T-cell (primary cell): ENCODE data around the gene PIGS. TPM values are rescaled to one million over a fixed set of nuclear protein-coding genes. Genes with fewer than 3 reads are reported as not detected.
A peak's percentile ranks its signal among the peaks of the same experiment; 100 is the strongest.

ENCODE experiments used
- ATAC-seq, 4 experiments: fragments of 200-7000 bp in 3 of 4; fragments of 150-1000 bp in 1 of 4; cut with Tn5 transposase; replicated peaks in 1 of 4; 1 replicate in 3 of 4; 2 replicates in 1 of 4; pipeline ENCODE4 v1.10.0; 2021; ENCODE audit warnings: moderate library complexity in 3 of 4, mild to moderate bottlenecking in 2 of 4, moderate number of reproducible peaks in 1 of 4
- CTCF ChIA-PET, 2 donors: fragments of 300-600 bp; sonication (Branson Sonifier 250); formaldehyde crosslinking; loops; one replicate each; lab custom pipeline; 2022; ENCODE audit warnings: antibody characterized with exemption in 2 of 2; lab: Charles Lee
- POLR2A ChIA-PET, 2 donors: fragments of 300-600 bp; sonication (Branson Sonifier 250); formaldehyde crosslinking; loops; one replicate each; lab custom pipeline; 2022; ENCODE audit warnings: antibody characterized with exemption in 2 of 2; lab: Charles Lee
- DNase-seq, 35 experiments: peaks; one replicate each; pipeline versions ENCODE4 v3.0.0 to v3.0.0-alpha.2; 2013 to 2023
- H3K27ac ChIP-seq: one replicate; pipeline ENCODE4 v1.5.1; 2013; ENCODE audit warnings: low read length
- H3K27me3 ChIP-seq, 2 experiments: replicated peaks in 1 of 2; 1 replicate in 1 of 2; 2 replicates in 1 of 2; pipeline versions ENCODE4 v1.6.1 to v1.7.0; 2013; ENCODE audit warnings: low read length in 1 of 2, mixed read lengths in 1 of 2; ENCODE audit not compliant: control insufficient read depth in 2 of 2, insufficient read depth in 2 of 2; ENCODE audit errors: extremely low read depth in 1 of 2
- H3K36me3 ChIP-seq, 2 donors: 1 replicate in 1 of 2; 2 replicates in 1 of 2; pipeline versions ENCODE4 v1.6.1 to v1.7.0; 2013; ENCODE audit warnings: low read length in 1 of 2; ENCODE audit not compliant: control insufficient read depth in 2 of 2, insufficient read depth in 1 of 2; ENCODE audit errors: extremely low read depth in 1 of 2
- H3K4me1 ChIP-seq, 2 experiments: 1 replicate in 1 of 2; 2 replicates in 1 of 2; pipeline versions ENCODE4 v1.6.1 to v1.7.0; 2013; ENCODE audit warnings: low read length in 2 of 2, mixed read lengths in 1 of 2; ENCODE audit not compliant: insufficient read depth in 2 of 2, control insufficient read depth in 1 of 2; ENCODE audit errors: extremely low read depth in 1 of 2
- H3K4me3 ChIP-seq, 2 donors: 1 replicate in 1 of 2; 2 replicates in 1 of 2; pipeline versions ENCODE4 v1.5.1 to v1.7.0; 2013; ENCODE audit warnings: mild to moderate bottlenecking in 2 of 2, low read length in 1 of 2, moderate library complexity in 1 of 2; ENCODE audit not compliant: control insufficient read depth in 1 of 2; ENCODE audit errors: extremely low read depth in 1 of 2
- H3K9me3 ChIP-seq: 2 replicates; pipeline ENCODE4 v1.7.0; 2013
- H3K27ac Mint-ChIP-seq, 2 donors: one replicate each; pipeline ENCODE4 v1.8.0; 2020 to 2021; ENCODE audit warnings: mild to moderate bottlenecking in 2 of 2, mixed read lengths in 2 of 2
- H3K27me3 Mint-ChIP-seq, 2 donors: one replicate each; pipeline ENCODE4 v1.8.0; 2021 to 2022; ENCODE audit warnings: mixed read lengths in 2 of 2
- H3K36me3 Mint-ChIP-seq: one replicate; pipeline ENCODE4 v1.8.0; 2021; ENCODE audit warnings: mixed read lengths
- H3K4me1 Mint-ChIP-seq, 3 donors: one replicate each; pipeline ENCODE4 v1.8.0; 2020 to 2022; ENCODE audit warnings: mixed read lengths in 3 of 3, mild to moderate bottlenecking in 1 of 3
- H3K4me3 Mint-ChIP-seq, 3 donors: one replicate each; pipeline ENCODE4 v1.8.0; 2020 to 2022; ENCODE audit warnings: mild to moderate bottlenecking in 3 of 3, mixed read lengths in 3 of 3, moderate library complexity in 3 of 3
- H3K9me3 Mint-ChIP-seq, 3 donors: one replicate each; pipeline ENCODE4 v1.8.0; 2020 to 2022; ENCODE audit warnings: mixed read lengths in 3 of 3
- WGBS: methylation state at CpG from one replicate; pipeline ENCODE4 v1.1.5; 2013; ENCODE audit warnings: missing lambda C conversion rate; ENCODE audit not compliant: insufficient coverage; 5-methylcytosine and 5-hydroxymethylcytosine counted together
- total RNA-seq, 35 experiments: library from RNA in 6 of 35; stranded (reverse) in 6 of 35; fragments of 120-200 nt in 1 of 35; gene quantifications; one replicate each; pipeline versions ENCODE4 v1.2.1 to v1.2.4 and lab custom pipeline; 2013 to 2026

Gene PIGS
- total RNA-seq, 5 donors from 2014 or later (not counting 1 experiment from before 2014, with no cell fraction given): 54.9 to 63.0 (median 60.9) TPM

DNA sequence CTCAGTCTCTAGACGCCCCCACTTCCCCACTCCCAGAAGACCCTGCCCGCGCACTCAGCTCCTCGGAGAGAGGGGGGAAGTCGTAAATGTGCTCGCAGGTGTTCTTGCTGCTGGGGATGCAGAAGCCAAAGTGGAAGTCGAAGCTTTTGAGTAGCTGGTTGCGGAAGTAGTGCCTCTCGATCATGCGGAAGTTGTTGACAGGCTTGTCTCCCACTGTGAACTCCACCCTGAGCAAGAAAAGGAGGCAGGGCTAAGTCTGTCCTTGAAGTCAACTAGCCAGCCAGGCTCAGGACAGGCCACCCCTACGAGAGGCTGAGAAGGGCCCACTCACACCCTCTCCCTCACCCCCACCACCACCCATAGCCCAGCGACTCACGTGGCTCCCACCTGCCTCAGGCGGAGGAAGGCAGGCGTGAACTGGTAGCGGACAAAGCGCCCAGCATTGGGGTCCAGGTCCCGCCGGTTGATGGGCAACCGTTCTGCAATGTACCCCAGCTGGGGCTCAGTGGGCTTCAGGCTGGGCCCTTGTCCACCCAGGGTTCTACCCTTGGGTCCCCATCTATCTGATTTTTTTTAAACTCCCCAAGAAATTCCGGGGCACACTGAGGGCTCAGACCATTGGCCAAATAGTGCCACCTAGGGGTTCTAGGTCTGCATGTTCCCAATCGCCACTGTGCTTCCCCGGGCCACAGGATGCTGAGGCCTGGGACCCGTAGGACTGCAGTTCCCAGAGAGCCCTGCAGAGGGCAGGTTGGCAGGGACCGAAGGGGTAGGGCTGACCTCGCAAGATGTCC is 23.5 kb downstream of the PIGS start:
- POLR2A ChIA-PET: no interaction called here
- peak in 31 of 35 experiments; percentile 16 to 71 (median 37) for DNase-seq
- ATAC-seq: peak in 2 of 4 experiments; percentile 14 to 25

DNA sequence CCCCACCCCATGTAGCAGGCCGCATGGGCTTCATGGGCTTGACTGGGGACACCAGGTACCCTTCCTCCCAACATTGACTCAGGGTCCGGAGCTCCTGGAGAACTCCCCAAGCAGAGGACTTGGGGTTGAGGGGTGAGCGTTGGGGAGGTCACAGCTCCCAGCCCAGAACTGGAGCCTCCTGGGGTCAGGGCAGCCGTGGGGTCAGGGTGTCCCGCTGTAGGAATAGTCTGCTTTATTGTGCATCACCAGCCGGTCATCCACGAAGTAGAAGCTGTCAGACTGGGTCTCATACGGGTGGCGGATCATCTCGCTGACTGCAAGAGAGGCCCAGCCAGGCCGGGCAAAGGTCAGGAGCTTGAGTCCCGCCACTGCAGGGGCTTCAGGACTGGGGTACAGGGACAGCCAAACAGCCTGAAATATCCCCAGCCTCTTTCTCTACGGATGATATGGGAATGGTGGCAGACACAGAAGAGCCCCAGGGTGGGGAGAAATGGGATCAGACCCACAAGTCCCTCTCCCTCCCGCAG is 24.2 kb downstream of the PIGS start:
- Mint-ChIP-seq H3K36me3 (peaks cover 7% of the 10 kb centered on the region), H3K4me1 (peaks cover 43 to 49% (median 48%) of the 10 kb centered on the region in 3 donors), H3K27ac (peak overlapping the region; percentile 79 to 90), H3K27me3 (no peaks in the 10 kb centered on the region), H3K9me3 (no peaks in the 10 kb centered on the region), H3K4me3 (peak overlapping the region in 1 of 3 donors; percentile 97)
- DNase-seq: no peak
- H3K27me3 ChIP-seq: no peaks in the 10 kb centered on the region
- H3K9me3 ChIP-seq: no peaks in the 10 kb centered on the region
- WGBS: 100% methylated on average over 9 of the region's 14 CpGs
- H3K4me1 ChIP-seq: peaks cover 34 to 52% of the 10 kb centered on the region in 2 experiments
- peak overlapping the region in 1 of 2 donors; percentile 25 for H3K4me3 ChIP-seq
- CTCF ChIA-PET: no interaction called here
- no peak for ATAC-seq
- peak overlapping the region; percentile 16 for H3K27ac ChIP-seq
- peaks cover 0 to 12% of the 10 kb centered on the region in 2 donors for H3K36me3 ChIP-seq
- POLR2A ChIA-PET: no interaction called here

More for the DNA sequence above, 23.5 kb downstream of the PIGS start:
- peaks cover 34 to 55% of the 10 kb centered on the region in 2 experiments for H3K4me1 ChIP-seq
- H3K27me3 Mint-ChIP-seq: no peaks in the 10 kb centered on the region
- WGBS: 73% methylated on average over 19 of the region's 26 CpGs
- peaks cover 0 to 12% of the 10 kb centered on the region in 2 donors for H3K36me3 ChIP-seq
- no peaks in the 10 kb centered on the region for H3K9me3 Mint-ChIP-seq
- CTCF ChIA-PET: no interaction called here
- H3K36me3 Mint-ChIP-seq: peaks cover 7% of the 10 kb centered on the region
- peak overlapping the region; percentile 90 to 93 for H3K27ac Mint-ChIP-seq
- no peaks in the 10 kb centered on the region for H3K27me3 ChIP-seq
- peaks cover 46 to 51% (median 51%) of the 10 kb centered on the region in 3 donors for H3K4me1 Mint-ChIP-seq
- peak overlapping the region; percentile 28 to 97 (median 46) for H3K4me3 Mint-ChIP-seq
- H3K4me3 ChIP-seq: no peak overlapping the region
- peak overlapping the region; percentile 94 for H3K27ac ChIP-seq
- H3K9me3 ChIP-seq: no peaks in the 10 kb centered on the region

DNA sequence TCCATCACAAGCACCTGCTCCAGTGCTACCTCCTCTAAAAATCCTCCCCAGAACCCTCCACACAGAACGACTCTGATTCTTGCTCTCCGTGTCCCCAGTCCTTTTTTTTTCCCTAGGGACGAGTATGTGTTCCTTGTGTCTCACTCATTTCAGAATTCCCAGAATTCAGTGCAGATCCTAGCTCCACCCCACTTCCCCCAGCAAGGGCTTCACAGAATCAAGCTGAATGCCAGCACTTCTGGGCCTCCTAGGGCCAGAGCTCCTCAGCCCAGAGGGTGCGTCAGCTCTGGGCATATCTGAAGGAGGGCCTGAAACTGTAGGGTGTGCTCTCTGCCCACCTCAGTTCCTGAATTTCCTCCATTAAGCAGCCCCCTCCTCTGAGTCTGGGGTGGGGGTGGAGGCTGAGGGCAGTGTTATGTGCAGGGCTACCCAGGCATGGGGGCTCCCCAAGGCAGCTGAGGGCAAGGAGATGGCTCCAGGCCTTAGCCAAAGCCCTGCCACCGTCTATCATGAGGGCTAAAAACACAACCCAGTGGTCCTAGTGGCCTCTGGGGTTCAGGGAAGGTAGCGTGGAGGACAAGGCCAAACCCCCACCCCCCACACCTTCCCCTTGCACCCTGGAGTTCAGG is 25.4 kb downstream of the PIGS start:
- Mint-ChIP-seq H3K36me3 (peaks cover 7% of the 10 kb centered on the region), H3K9me3 (no peaks in the 10 kb centered on the region), H3K27ac (no peak overlapping the region), H3K27me3 (no peaks in the 10 kb centered on the region), H3K4me3 (no peak overlapping the region), H3K4me1 (peaks cover 33 to 38% (median 36%) of the 10 kb centered on the region in 3 donors)
- ATAC-seq (no peak), DNase-seq (no peak)
- H3K4me3 ChIP-seq: no peak overlapping the region
- no peaks in the 10 kb centered on the region for H3K9me3 ChIP-seq
- peaks cover 0 to 12% of the 10 kb centered on the region in 2 donors for H3K36me3 ChIP-seq
- H3K27me3 ChIP-seq: no peaks in the 10 kb centered on the region
- H3K27ac ChIP-seq: no peak overlapping the region
- ChIA-PET POLR2A (no interaction called here), CTCF (interaction anchor here in 1 of 2 donors (0.8 kb wide), 1 partner anchor 31 kb away, joined by 3 read pairs; the partner anchor contains the start of gene ALDOC)
- 89% methylated on average over 4 of the region's 6 CpGs for WGBS
- peaks cover 29 to 41% of the 10 kb centered on the region in 2 experiments for H3K4me1 ChIP-seq

DNA sequence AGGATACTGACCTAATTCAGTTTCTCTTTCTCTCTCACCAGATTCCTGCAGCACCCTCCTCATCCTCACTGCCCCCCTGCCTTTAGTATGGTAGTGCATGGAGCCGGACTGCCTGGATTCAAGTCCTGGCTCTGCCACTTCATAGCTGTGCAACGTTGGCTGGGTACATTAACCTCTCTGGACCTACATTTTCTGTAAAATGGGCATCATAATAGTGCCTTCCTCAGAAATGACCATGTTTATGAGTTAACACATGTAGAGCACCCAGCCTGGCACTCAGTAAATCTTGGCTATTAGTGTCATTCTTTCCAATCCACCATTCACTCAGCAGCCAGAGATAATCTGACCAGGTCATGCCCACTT is 26.2 kb downstream of the PIGS start:
- no peak for DNase-seq
- POLR2A ChIA-PET: no interaction called here
- Histone ChIP-seq H3K4me1 (peaks cover 21 to 33% of the 10 kb centered on the region in 2 experiments), H3K36me3 (peaks cover 0 to 12% of the 10 kb centered on the region in 2 donors), H3K27me3 (no peaks in the 10 kb centered on the region), H3K27ac (no peak overlapping the region), H3K4me3 (no peak overlapping the region), H3K9me3 (no peaks in the 10 kb centered on the region)
- no peak overlapping the region for H3K27ac Mint-ChIP-seq
- 75% methylated on average over 2 of the region's 2 CpGs for WGBS
- H3K9me3 Mint-ChIP-seq: no peaks in the 10 kb centered on the region
- H3K4me1 Mint-ChIP-seq: peaks cover 25 to 30% (median 28%) of the 10 kb centered on the region in 3 donors
- H3K4me3 Mint-ChIP-seq: no peak overlapping the region
- CTCF ChIA-PET: interaction anchor here in 1 of 2 donors (0.8 kb wide), 1 partner anchor 32 kb away, joined by 3 read pairs; the partner anchor contains the start of gene ALDOC
- H3K36me3 Mint-ChIP-seq: peaks cover 7% of the 10 kb centered on the region
- no peaks in the 10 kb centered on the region for H3K27me3 Mint-ChIP-seq
- ATAC-seq: no peak

DNA sequence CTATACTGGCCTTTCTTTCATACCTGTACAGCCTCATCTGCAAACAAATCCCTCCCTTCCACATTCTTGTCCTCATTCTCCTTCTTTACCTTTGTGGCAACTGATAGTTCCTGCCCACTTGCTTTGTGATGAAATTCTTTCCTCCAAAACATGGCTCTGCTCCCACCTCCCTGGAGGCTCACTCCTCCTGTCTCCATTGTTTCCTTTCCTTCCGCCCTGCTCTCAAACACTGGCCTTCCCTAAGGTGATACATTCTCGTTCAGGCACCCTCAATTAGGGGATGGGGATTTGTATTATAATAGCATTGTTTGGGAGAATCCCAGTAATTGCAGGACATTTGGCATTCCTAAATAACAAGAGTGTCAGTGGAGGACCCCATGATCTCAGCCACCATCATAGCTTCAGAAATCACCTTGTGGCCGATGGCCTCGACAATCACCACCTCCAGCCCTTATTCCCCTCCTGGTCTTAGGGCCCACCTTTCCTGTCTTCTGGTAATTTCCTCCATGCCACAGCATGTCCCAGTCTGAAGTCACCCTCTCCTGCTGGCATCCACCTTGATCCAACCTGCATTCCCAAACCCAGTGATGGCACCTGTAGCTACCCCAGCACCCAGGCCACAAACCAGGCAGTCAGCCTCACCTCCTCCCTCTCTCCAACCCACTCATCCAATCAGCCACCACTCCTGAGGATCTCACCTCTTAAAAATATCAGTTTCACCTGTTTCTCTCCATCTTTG is 26.8 kb downstream of the PIGS start:
- Histone ChIP-seq H3K4me3 (no peak overlapping the region), H3K9me3 (no peaks in the 10 kb centered on the region), H3K36me3 (peaks cover 0 to 12% of the 10 kb centered on the region in 2 donors), H3K27me3 (no peaks in the 10 kb centered on the region), H3K4me1 (peaks cover 17 to 27% of the 10 kb centered on the region in 2 experiments), H3K27ac (no peak overlapping the region)
- Mint-ChIP-seq H3K4me3 (no peak overlapping the region), H3K27me3 (no peaks in the 10 kb centered on the region), H3K9me3 (no peaks in the 10 kb centered on the region), H3K36me3 (peaks cover 7% of the 10 kb centered on the region), H3K4me1 (peaks cover 19 to 25% (median 23%) of the 10 kb centered on the region in 3 donors), H3K27ac (no peak overlapping the region)
- ATAC-seq (no peak), DNase-seq (no peak)
- CTCF ChIA-PET: interaction anchor here in 1 of 2 donors (0.7 kb wide), 1 partner anchor 69 kb away, joined by 4 read pairs; no protein-coding TSS in a partner anchor
- 100% methylated on average over 2 of the region's 4 CpGs for WGBS
- POLR2A ChIA-PET: interaction anchor here in 1 of 2 donors (0.7 kb wide), 1 partner anchor 175 kb away, joined by 7 read pairs; the partner anchor contains the start of gene RPL23A
